NOMO-1 treated with dmso at 0.1 percent for 144 hours (cell line): ENCODE measurements around the gene RNU4-1.

Source experiments
- DNase-seq: peaks from one replicate; lab custom pipeline; 2025; ENCODE audit not compliant: unreplicated experiment; lab: John Stamatoyannopoulos, UW

The RNU4-1 gene

GRCh38 chr12:120290609-120291305 lies 2.3 kb downstream of the RNU4-1 start:
- DNase-seq: no peak

GRCh38 chr12:120287491-120287890 lies 5.5 kb downstream of the RNU4-1 start:
- no peak for DNase-seq

- DNase-seq: no peak
Observed at GRCh38 chr12:120286768-120287490, 6.1 kb downstream of the RNU4-1 start.

GRCh38 chr12:120284381-120284780 lies 8.7 kb downstream of the RNU4-1 start:
- DNase-seq: no peak

- DNase-seq: no peak
Observed at GRCh38 chr12:120283318-120283717, 9.7 kb downstream of the RNU4-1 start.

GRCh38 chr12:120278137-120279069 lies 14.6 kb downstream of the RNU4-1 start:
- no peak for DNase-seq

- DNase-seq: no peak
Observed at GRCh38 chr12:120276734-120277133, 16.3 kb downstream of the RNU4-1 start.

- DNase-seq: no peak
Observed at GRCh38 chr12:120267736-120268135, 25.3 kb downstream of the RNU4-1 start.

GRCh38 chr12:120266180-120266870 lies 26.7 kb downstream of the RNU4-1 start:
- no peak for DNase-seq

- DNase-seq: peak; percentile 80
Observed at GRCh38 chr12:120265473-120266179, 27.4 kb downstream of the RNU4-1 start, which contains the start of gene PXN. PXN (minus strand) TSS chr12:120265730; CDS start chr12:120265629, 101 bp downstream.

- DNase-seq: no peak
Observed at GRCh38 chr12:120264904-120265472, 28.0 kb downstream of the RNU4-1 start.

- DNase-seq: no peak
Observed at GRCh38 chr12:120264086-120264903, 28.7 kb downstream of the RNU4-1 start.

- no peak for DNase-seq
Observed at GRCh38 chr12:120263748-120264085, 29.3 kb downstream of the RNU4-1 start.

- DNase-seq: no peak
Observed at GRCh38 chr12:120262852-120263747, 29.9 kb downstream of the RNU4-1 start.

GRCh38 chr12:120261951-120262851 lies 30.8 kb downstream of the RNU4-1 start:
- DNase-seq: no peak

GRCh38 chr12:120260607-120261006 lies 32.4 kb downstream of the RNU4-1 start:
- DNase-seq: no peak
